Stimulated activated memory B cell treated with anti-CD40 and anti-IgM and Interleukin-4, amounts not matched to agents 10 μg/mL and 1 μg/mL and 100 μg/mL, for 72 hours (primary cell): ENCODE data around the gene NPS.

ENCODE experiments used
- ATAC-seq: fragments of 150-1000 bp; cut with Tn5 transposase; 2 replicates; pipeline ENCODE4 v1.10.0; 2021
- H3K27ac Mint-ChIP-seq: one replicate; pipeline ENCODE4 v1.8.0; 2022; ENCODE audit warnings: mild to moderate bottlenecking, mixed read lengths
- H3K27me3 Mint-ChIP-seq: one replicate; pipeline ENCODE4 v1.8.0; 2022; ENCODE audit warnings: mixed read lengths
- H3K36me3 Mint-ChIP-seq: one replicate; pipeline ENCODE4 v1.8.0; 2022; ENCODE audit warnings: mixed read lengths
- H3K4me1 Mint-ChIP-seq: one replicate; pipeline ENCODE4 v1.8.0; 2022; ENCODE audit warnings: mixed read lengths
- H3K4me3 Mint-ChIP-seq: one replicate; pipeline ENCODE4 v1.8.0; 2022; ENCODE audit warnings: mild to moderate bottlenecking, moderate library complexity, mixed read lengths
- H3K9me3 Mint-ChIP-seq: one replicate; pipeline ENCODE4 v1.8.0; 2022; ENCODE audit warnings: mixed read lengths

NPS gene

GRCh38 chr10:127549009-127549408, at the start of gene NPS:
Gene NPS, plus strand, starts transcription at chr10:127549309. Its CDS starts 60 bp downstream, at chr10:127549369.
- H3K27me3 Mint-ChIP-seq, result peaks cover 2% of the 10 kb centered on the region
- no peaks in the 10 kb centered on the region for H3K36me3 Mint-ChIP-seq
- H3K4me3 Mint-ChIP-seq, result no peak within 1 kb of the TSS
- peaks cover 21% of the 10 kb centered on the region for H3K9me3 Mint-ChIP-seq
- ATAC-seq, result no peak
- no peaks in the 10 kb centered on the region for H3K4me1 Mint-ChIP-seq
- H3K27ac Mint-ChIP-seq, result no peak within 1 kb of the TSS

- Mint-ChIP-seq H3K27ac (no peak overlapping the region), H3K9me3 (no peaks in the 10 kb centered on the region), H3K27me3 (no peaks in the 10 kb centered on the region), H3K4me3 (no peak overlapping the region), H3K4me1 (no peaks in the 10 kb centered on the region), H3K36me3 (no peaks in the 10 kb centered on the region)
- ATAC-seq, result no peak
Observed at GRCh38 chr10:127500127-127500526, 49.0 kb upstream of the NPS start.

- ATAC-seq, result no peak
- Mint-ChIP-seq H3K4me1 (no peaks in the 10 kb centered on the region), H3K9me3 (no peaks in the 10 kb centered on the region), H3K27me3 (no peaks in the 10 kb centered on the region), H3K27ac (no peak overlapping the region), H3K4me3 (no peak overlapping the region), H3K36me3 (no peaks in the 10 kb centered on the region)
Observed at GRCh38 chr10:127506094-127506493, 43.0 kb upstream of the NPS start.

GRCh38 chr10:127522298-127522697, 26.8 kb upstream of the NPS start:
- no peak overlapping the region for H3K4me3 Mint-ChIP-seq

GRCh38 chr10:127523476-127523875, 25.6 kb upstream of the NPS start:
- Mint-ChIP-seq H3K27me3 (no peaks in the 10 kb centered on the region), H3K36me3 (no peaks in the 10 kb centered on the region), H3K27ac (no peak overlapping the region), H3K9me3 (peaks cover 3% of the 10 kb centered on the region), H3K4me1 (no peaks in the 10 kb centered on the region), H3K4me3 (no peak overlapping the region)
- no peak for ATAC-seq

More at GRCh38 chr10:127522298-127522697, 26.8 kb upstream of the NPS start:
- no peak for ATAC-seq
- H3K9me3 Mint-ChIP-seq, result peaks cover 3% of the 10 kb centered on the region
- H3K27me3 Mint-ChIP-seq, result no peaks in the 10 kb centered on the region
- H3K27ac Mint-ChIP-seq, result no peak overlapping the region
- H3K36me3 Mint-ChIP-seq, result no peaks in the 10 kb centered on the region
- no peaks in the 10 kb centered on the region for H3K4me1 Mint-ChIP-seq

GRCh38 chr10:127524229-127524628, 24.9 kb upstream of the NPS start:
- Mint-ChIP-seq H3K4me1 (no peaks in the 10 kb centered on the region), H3K27me3 (no peaks in the 10 kb centered on the region), H3K4me3 (no peak overlapping the region), H3K36me3 (no peaks in the 10 kb centered on the region), H3K9me3 (peaks cover 3% of the 10 kb centered on the region), H3K27ac (no peak overlapping the region)
- no peak for ATAC-seq

- H3K4me1 Mint-ChIP-seq, result no peaks in the 10 kb centered on the region
- no peaks in the 10 kb centered on the region for H3K36me3 Mint-ChIP-seq
- H3K9me3 Mint-ChIP-seq, result peaks cover 3% of the 10 kb centered on the region
- no peak for ATAC-seq
- H3K4me3 Mint-ChIP-seq, result no peak overlapping the region
- no peaks in the 10 kb centered on the region for H3K27me3 Mint-ChIP-seq
- H3K27ac Mint-ChIP-seq, result no peak overlapping the region
Observed at GRCh38 chr10:127524908-127525665, 24.0 kb upstream of the NPS start.

- ATAC-seq, result no peak
- Mint-ChIP-seq H3K4me1 (no peaks in the 10 kb centered on the region), H3K9me3 (peaks cover 3% of the 10 kb centered on the region), H3K27ac (no peak overlapping the region), H3K4me3 (no peak overlapping the region), H3K36me3 (no peaks in the 10 kb centered on the region), H3K27me3 (no peaks in the 10 kb centered on the region)
Observed at GRCh38 chr10:127525686-127526085, 23.4 kb upstream of the NPS start.

GRCh38 chr10:127526161-127526560, 22.9 kb upstream of the NPS start:
- H3K27ac Mint-ChIP-seq, result no peak overlapping the region
- H3K4me1 Mint-ChIP-seq, result no peaks in the 10 kb centered on the region
- H3K9me3 Mint-ChIP-seq, result peaks cover 3% of the 10 kb centered on the region
- H3K27me3 Mint-ChIP-seq, result no peaks in the 10 kb centered on the region
- H3K36me3 Mint-ChIP-seq, result no peaks in the 10 kb centered on the region
- ATAC-seq, result no peak
- H3K4me3 Mint-ChIP-seq, result no peak overlapping the region

- H3K27ac Mint-ChIP-seq, result no peak overlapping the region
- no peaks in the 10 kb centered on the region for H3K4me1 Mint-ChIP-seq
- no peak for ATAC-seq
- H3K36me3 Mint-ChIP-seq, result no peaks in the 10 kb centered on the region
- H3K27me3 Mint-ChIP-seq, result no peaks in the 10 kb centered on the region
- peaks cover 3% of the 10 kb centered on the region for H3K9me3 Mint-ChIP-seq
- no peak overlapping the region for H3K4me3 Mint-ChIP-seq
Observed at GRCh38 chr10:127527320-127527719, 21.8 kb upstream of the NPS start.

- Mint-ChIP-seq H3K4me1 (no peaks in the 10 kb centered on the region), H3K27ac (no peak overlapping the region), H3K36me3 (no peaks in the 10 kb centered on the region), H3K4me3 (no peak overlapping the region), H3K27me3 (no peaks in the 10 kb centered on the region), H3K9me3 (peaks cover 3% of the 10 kb centered on the region)
- no peak for ATAC-seq
Observed at GRCh38 chr10:127527891-127528290, 21.2 kb upstream of the NPS start.

GRCh38 chr10:127532193-127532592, 16.9 kb upstream of the NPS start:
- Mint-ChIP-seq H3K9me3 (no peaks in the 10 kb centered on the region), H3K4me1 (no peaks in the 10 kb centered on the region), H3K27ac (no peak overlapping the region), H3K36me3 (no peaks in the 10 kb centered on the region), H3K4me3 (no peak overlapping the region), H3K27me3 (no peaks in the 10 kb centered on the region)
- ATAC-seq, result no peak

GRCh38 chr10:127532659-127533058, 16.4 kb upstream of the NPS start:
- H3K9me3 Mint-ChIP-seq, result no peaks in the 10 kb centered on the region
- H3K27ac Mint-ChIP-seq, result no peak overlapping the region
- no peaks in the 10 kb centered on the region for H3K4me1 Mint-ChIP-seq
- no peaks in the 10 kb centered on the region for H3K27me3 Mint-ChIP-seq
- no peak for ATAC-seq
- H3K36me3 Mint-ChIP-seq, result no peaks in the 10 kb centered on the region
- no peak overlapping the region for H3K4me3 Mint-ChIP-seq

GRCh38 chr10:127534074-127534473, 15.0 kb upstream of the NPS start:
- Mint-ChIP-seq H3K27ac (no peak overlapping the region), H3K4me1 (no peaks in the 10 kb centered on the region), H3K36me3 (no peaks in the 10 kb centered on the region), H3K4me3 (no peak overlapping the region), H3K9me3 (no peaks in the 10 kb centered on the region), H3K27me3 (no peaks in the 10 kb centered on the region)
- ATAC-seq, result no peak

GRCh38 chr10:127534496-127534895, 14.6 kb upstream of the NPS start:
- ATAC-seq, result no peak
- H3K4me1 Mint-ChIP-seq, result no peaks in the 10 kb centered on the region
- no peak overlapping the region for H3K4me3 Mint-ChIP-seq
- no peak overlapping the region for H3K27ac Mint-ChIP-seq
- no peaks in the 10 kb centered on the region for H3K36me3 Mint-ChIP-seq
- H3K9me3 Mint-ChIP-seq, result no peaks in the 10 kb centered on the region
- no peaks in the 10 kb centered on the region for H3K27me3 Mint-ChIP-seq

- Mint-ChIP-seq H3K9me3 (no peaks in the 10 kb centered on the region), H3K4me1 (no peaks in the 10 kb centered on the region), H3K27me3 (no peaks in the 10 kb centered on the region), H3K36me3 (no peaks in the 10 kb centered on the region), H3K4me3 (no peak overlapping the region), H3K27ac (no peak overlapping the region)
- ATAC-seq, result no peak
Observed at GRCh38 chr10:127535802-127536515, 13.2 kb upstream of the NPS start.
